GM19023 (cell line): ENCODE data around the gene GLRX5.
A peak's percentile ranks its signal among the peaks of the same experiment; 100 is the strongest.

Experiments
- ATAC-seq: cut with Tn5 transposase; IDR thresholded peaks from one replicate; pipeline ENCODE4 v1.9.1; 2021; ENCODE audit warnings: mild to moderate bottlenecking, moderate library complexity; ENCODE audit not compliant: unreplicated experiment

Gene GLRX5

GRCh38 chr14:95515596-95516552, 19.0 kb upstream of the GLRX5 start:
- peak; percentile 87 for ATAC-seq

GRCh38 chr14:95516554-95517181, 18.2 kb upstream of the GLRX5 start, which contains the start of gene SYNE3:
Gene SYNE3, minus strand, starts transcription at chr14:95516650. Its CDS starts 40,829 bp downstream, at chr14:95475821.
- peak; percentile 52 for ATAC-seq

GRCh38 chr14:95518045-95518751, 16.7 kb upstream of the GLRX5 start:
- ATAC-seq, result no peak

GRCh38 chr14:95519699-95520098, 15.2 kb upstream of the GLRX5 start:
- ATAC-seq, result no peak

GRCh38 chr14:95520346-95520745, 14.5 kb upstream of the GLRX5 start:
- no peak for ATAC-seq

GRCh38 chr14:95521001-95521400, 13.8 kb upstream of the GLRX5 start:
- no peak for ATAC-seq

- ATAC-seq, result no peak
Measured at GRCh38 chr14:95522116-95522515, 12.7 kb upstream of the GLRX5 start.

- no peak for ATAC-seq
Measured at GRCh38 chr14:95522556-95522955, 12.3 kb upstream of the GLRX5 start.

GRCh38 chr14:95523051-95523814, 11.6 kb upstream of the GLRX5 start:
- ATAC-seq, result no peak

GRCh38 chr14:95523815-95524448, 10.9 kb upstream of the GLRX5 start:
- no peak for ATAC-seq

- no peak for ATAC-seq
Measured at GRCh38 chr14:95524706-95525512, 9.9 kb upstream of the GLRX5 start.

GRCh38 chr14:95525999-95526398, 8.9 kb upstream of the GLRX5 start:
- ATAC-seq, result no peak

- no peak for ATAC-seq
Measured at GRCh38 chr14:95526483-95527386, 8.1 kb upstream of the GLRX5 start.

GRCh38 chr14:95527387-95528002, 7.4 kb upstream of the GLRX5 start:
- no peak for ATAC-seq

- ATAC-seq, result no peak
Measured at GRCh38 chr14:95529216-95529615, 5.6 kb upstream of the GLRX5 start.

GRCh38 chr14:95530473-95531276, 4.2 kb upstream of the GLRX5 start:
- ATAC-seq, result no peak

- ATAC-seq, result no peak
Measured at GRCh38 chr14:95531473-95531872, 3.4 kb upstream of the GLRX5 start.
